K562 (cell line): ENCODE measurements around the gene DMD.

Source experiments
- CREB1 ChIP-seq, 2 experiments: sonication (generic) in 1 of 2; formaldehyde crosslinking in 1 of 2; IDR thresholded peaks; 2 replicates each; pipeline versions ENCODE4 v1.6.1 to v1.8.0; 2012 to 2022; ENCODE audit warnings: inconsistent platforms in 1 of 2, mild to moderate bottlenecking in 1 of 2, missing genetic modification reagents in 1 of 2, moderate library complexity in 1 of 2
- ERF ChIP-seq: fragments of 450-650 bp; formaldehyde crosslinking; IDR thresholded peaks from 2 replicates; pipeline ENCODE4 v1.4.0; 2020; ENCODE audit warnings: mild to moderate bottlenecking, mixed read lengths
- POLR3G ChIP-seq: IDR thresholded peaks from 2 replicates; pipeline ENCODE4 v1.6.1; 2011; ENCODE audit not compliant: insufficient read length, insufficient replicate concordance; ENCODE audit errors: extremely low read depth
- RB1 ChIP-seq: fragments of 450-650 bp; IDR thresholded peaks from 2 replicates; pipeline ENCODE4 v1.6.1; 2017; ENCODE audit warnings: low read depth, mild to moderate bottlenecking
- ZNF407 ChIP-seq: fragments of 450-650 bp; IDR thresholded peaks from 2 replicates; pipeline ENCODE4 v1.6.1; 2016; ENCODE audit warnings: low read depth
- TF ChIP-seq, protein P1 (sequence below), 3 experiments: IDR thresholded peaks in 2 of 3; conservative IDR thresholded peaks in 1 of 3; 2 replicates each; pipeline ENCODE4 v1.5.1; 2011 to 2012; ENCODE audit warnings: low read length in 3 of 3, mild to moderate bottlenecking in 3 of 3, control low read depth in 2 of 3, improper control_type of control experiment in 1 of 3, inconsistent platforms in 1 of 3, low read depth in 1 of 3, mixed read lengths in 1 of 3, moderate library complexity in 1 of 3; ENCODE audit not compliant: insufficient read depth in 2 of 3

- TF ChIP-seq RB1: no peak
- TF ChIP-seq, protein P1, sequence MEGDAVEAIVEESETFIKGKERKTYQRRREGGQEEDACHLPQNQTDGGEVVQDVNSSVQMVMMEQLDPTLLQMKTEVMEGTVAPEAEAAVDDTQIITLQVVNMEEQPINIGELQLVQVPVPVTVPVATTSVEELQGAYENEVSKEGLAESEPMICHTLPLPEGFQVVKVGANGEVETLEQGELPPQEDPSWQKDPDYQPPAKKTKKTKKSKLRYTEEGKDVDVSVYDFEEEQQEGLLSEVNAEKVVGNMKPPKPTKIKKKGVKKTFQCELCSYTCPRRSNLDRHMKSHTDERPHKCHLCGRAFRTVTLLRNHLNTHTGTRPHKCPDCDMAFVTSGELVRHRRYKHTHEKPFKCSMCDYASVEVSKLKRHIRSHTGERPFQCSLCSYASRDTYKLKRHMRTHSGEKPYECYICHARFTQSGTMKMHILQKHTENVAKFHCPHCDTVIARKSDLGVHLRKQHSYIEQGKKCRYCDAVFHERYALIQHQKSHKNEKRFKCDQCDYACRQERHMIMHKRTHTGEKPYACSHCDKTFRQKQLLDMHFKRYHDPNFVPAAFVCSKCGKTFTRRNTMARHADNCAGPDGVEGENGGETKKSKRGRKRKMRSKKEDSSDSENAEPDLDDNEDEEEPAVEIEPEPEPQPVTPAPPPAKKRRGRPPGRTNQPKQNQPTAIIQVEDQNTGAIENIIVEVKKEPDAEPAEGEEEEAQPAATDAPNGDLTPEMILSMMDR (IDR thresholded peaks at IDR 0.05 in 2 of 3, conservative IDR thresholded peaks at IDR 0.05 in 1 of 3; ENCODE audit: insufficient read depth in 2 of 3, low read depth in 1 of 3, low read length in 3 of 3): no peak
- TF ChIP-seq ZNF407: no peak
- no peak for TF ChIP-seq POLR3G
- no peak for TF ChIP-seq CREB1 (IDR thresholded peaks at IDR 0.05)
- no peak for TF ChIP-seq CREB1 (CRISPR knock-in tag; IDR thresholded peaks at IDR 0.05)
- TF ChIP-seq ERF: no peak
Observed at GRCh38 chrX:31449081-31449480, 1762.3 kb downstream of the DMD start.
